Suprapubic skin (tissue), 4 donors: ENCODE measurements around the gene CRK. TPM values are rescaled to one million over a fixed set of nuclear protein-coding genes. Genes with fewer than 3 reads are reported as not detected.
A peak's percentile ranks its signal among the peaks of the same experiment; 100 is the strongest.

Source experiments
- DNase-seq, 2 donors: peaks; one replicate each; pipeline ENCODE4 v3.0.0-alpha.2; 2019; ENCODE audit warnings: low spot score in 2 of 2
- H3K27ac ChIP-seq: fragments of 200-600 bp; sonication (generic); one replicate; pipeline ENCODE4 v1.5.1; 2019
- H3K27me3 ChIP-seq: fragments of 200-600 bp; sonication (generic); one replicate; pipeline ENCODE4 v1.5.1; 2019
- H3K36me3 ChIP-seq: fragments of 200-600 bp; sonication (generic); one replicate; pipeline ENCODE4 v1.5.1; 2019
- H3K4me1 ChIP-seq: fragments of 200-600 bp; sonication (generic); one replicate; pipeline ENCODE4 v1.5.1; 2019
- H3K4me3 ChIP-seq: fragments of 200-600 bp; sonication (generic); one replicate; pipeline ENCODE4 v1.5.1; 2019; ENCODE audit warnings: mild to moderate bottlenecking
- H3K9me3 ChIP-seq: fragments of 200-600 bp; sonication (generic); one replicate; pipeline ENCODE4 v1.5.1; 2019
- EP300 ChIP-seq: sonication (generic); formaldehyde crosslinking; IDR thresholded peaks from one replicate; pipeline ENCODE4 v1.6.1; 2017; ENCODE audit warnings: antibody characterized with exemption
- POLR2A ChIP-seq, 2 donors: fragments of 450-650 bp; IDR thresholded peaks; one replicate each; pipeline ENCODE4 v1.6.1; 2017; ENCODE audit warnings: antibody characterized with exemption in 2 of 2, mild to moderate bottlenecking in 2 of 2, moderate library complexity in 2 of 2
- POLR2AphosphoS5 ChIP-seq, 3 donors: sonication (generic); formaldehyde crosslinking; IDR thresholded peaks; one replicate each; pipeline ENCODE4 v1.6.1; 2017; ENCODE audit warnings: antibody characterized with exemption in 3 of 3
- WGBS: methylation state at CpG from one replicate; pipeline ENCODE4 v1.1.5; 2018; 5-methylcytosine and 5-hydroxymethylcytosine counted together
- total RNA-seq, 4 donors: library from RNA; depleted of rRNA; stranded (reverse); fragments of >200 nt; gene quantifications; one replicate each; pipeline ENCODE4 v1.1.0, GENCODE V29; 2016
- TF ChIP-seq, protein P1 (sequence below), 2 donors: fragments of 200-600 bp in 1 of 2; fragments of 450-650 bp in 1 of 2; sonication (generic) in 1 of 2; IDR thresholded peaks; one replicate each; pipeline ENCODE4 v1.5.1; 2016 to 2019; ENCODE audit warnings: antibody characterized with exemption in 2 of 2, mild to moderate bottlenecking in 1 of 2, moderate library complexity in 1 of 2

Gene CRK
- total RNA-seq, 4 donors from 2014 or later: 38.9 to 53.7 (median 49.0) TPM

DNA sequence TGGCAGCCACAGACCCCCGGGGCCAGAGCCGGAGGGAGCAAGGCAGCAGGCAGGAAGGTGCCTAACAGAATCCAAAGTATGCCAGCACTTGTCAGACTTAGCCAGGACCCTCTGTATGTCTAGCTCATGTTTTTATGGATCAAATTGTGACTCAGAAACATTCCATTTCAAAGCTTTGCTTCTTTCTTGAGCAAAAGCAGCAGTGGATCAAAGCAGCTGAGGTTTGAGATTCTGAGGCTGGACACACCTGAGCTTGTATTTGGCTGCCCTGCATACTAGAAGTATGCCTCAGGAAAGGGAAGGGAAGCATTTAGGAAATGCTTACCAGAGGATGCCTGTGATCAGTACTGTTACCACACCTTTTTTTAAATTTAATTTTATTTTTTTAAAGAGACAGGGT is 42.2 kb upstream of the CRK start:
- no peak overlapping the region for H3K4me3 ChIP-seq
- DNase-seq: no peak
- no peaks in the 10 kb centered on the region for H3K9me3 ChIP-seq
- peaks cover 19% of the 10 kb centered on the region for H3K4me1 ChIP-seq
- peaks cover 26% of the 10 kb centered on the region for H3K36me3 ChIP-seq
- no peaks in the 10 kb centered on the region for H3K27me3 ChIP-seq
- TF ChIP-seq EP300 (no peak), POLR2AphosphoS5 (IDR thresholded peaks at IDR 0.05) (no peak), POLR2A (IDR thresholded peaks at IDR 0.05) (no peak)
- TF ChIP-seq, protein P1, sequence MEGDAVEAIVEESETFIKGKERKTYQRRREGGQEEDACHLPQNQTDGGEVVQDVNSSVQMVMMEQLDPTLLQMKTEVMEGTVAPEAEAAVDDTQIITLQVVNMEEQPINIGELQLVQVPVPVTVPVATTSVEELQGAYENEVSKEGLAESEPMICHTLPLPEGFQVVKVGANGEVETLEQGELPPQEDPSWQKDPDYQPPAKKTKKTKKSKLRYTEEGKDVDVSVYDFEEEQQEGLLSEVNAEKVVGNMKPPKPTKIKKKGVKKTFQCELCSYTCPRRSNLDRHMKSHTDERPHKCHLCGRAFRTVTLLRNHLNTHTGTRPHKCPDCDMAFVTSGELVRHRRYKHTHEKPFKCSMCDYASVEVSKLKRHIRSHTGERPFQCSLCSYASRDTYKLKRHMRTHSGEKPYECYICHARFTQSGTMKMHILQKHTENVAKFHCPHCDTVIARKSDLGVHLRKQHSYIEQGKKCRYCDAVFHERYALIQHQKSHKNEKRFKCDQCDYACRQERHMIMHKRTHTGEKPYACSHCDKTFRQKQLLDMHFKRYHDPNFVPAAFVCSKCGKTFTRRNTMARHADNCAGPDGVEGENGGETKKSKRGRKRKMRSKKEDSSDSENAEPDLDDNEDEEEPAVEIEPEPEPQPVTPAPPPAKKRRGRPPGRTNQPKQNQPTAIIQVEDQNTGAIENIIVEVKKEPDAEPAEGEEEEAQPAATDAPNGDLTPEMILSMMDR (IDR thresholded peaks at IDR 0.05): no peak
- H3K27ac ChIP-seq: no peak overlapping the region
- 71% methylated on average over 2 of the region's 2 CpGs for WGBS

- Histone ChIP-seq H3K27me3 (no peaks in the 10 kb centered on the region), H3K4me1 (peaks cover 23% of the 10 kb centered on the region), H3K27ac (no peak overlapping the region), H3K36me3 (peaks cover 26% of the 10 kb centered on the region), H3K4me3 (no peak overlapping the region), H3K9me3 (no peaks in the 10 kb centered on the region)
- no peak for DNase-seq
- TF ChIP-seq EP300: no peak
- TF ChIP-seq POLR2A (IDR thresholded peaks at IDR 0.05): no peak
- no peak for TF ChIP-seq POLR2AphosphoS5 (IDR thresholded peaks at IDR 0.05)
- TF ChIP-seq, protein P1 (IDR thresholded peaks at IDR 0.05): no peak
- 88% methylated on average over 8 of the region's 15 CpGs for WGBS
These were observed 41.8 kb upstream of the CRK start for GRCh38 chr17:1497831-1498230.

DNA sequence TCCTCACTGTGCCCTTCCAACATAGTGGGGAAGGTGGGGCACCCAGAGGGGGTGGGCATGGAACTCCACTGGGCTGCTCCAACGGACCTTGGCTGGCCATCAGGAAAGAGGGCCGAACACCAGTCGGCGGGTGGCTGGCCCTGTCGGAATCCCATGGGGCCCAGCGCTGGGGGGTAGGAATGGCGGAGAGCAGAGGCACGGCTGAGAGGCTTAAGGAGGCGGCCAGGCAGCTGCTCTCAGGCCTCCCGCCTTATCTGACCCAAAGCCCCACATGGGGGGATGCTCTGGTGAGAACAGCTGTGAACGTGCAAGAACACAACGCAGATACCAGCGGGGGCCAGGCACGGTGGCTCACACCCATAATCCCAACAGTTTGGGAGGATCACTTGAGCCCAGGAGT is 40.8 kb upstream of the CRK start:
- Histone ChIP-seq H3K4me3 (no peak overlapping the region), H3K27me3 (no peaks in the 10 kb centered on the region), H3K9me3 (no peaks in the 10 kb centered on the region), H3K36me3 (peaks cover 26% of the 10 kb centered on the region), H3K27ac (no peak overlapping the region), H3K4me1 (peaks cover 33% of the 10 kb centered on the region)
- DNase-seq: no peak
- 99% methylated on average over 12 of the region's 14 CpGs for WGBS
- no peak for TF ChIP-seq POLR2A (IDR thresholded peaks at IDR 0.05)
- TF ChIP-seq POLR2AphosphoS5 (IDR thresholded peaks at IDR 0.05): no peak
- TF ChIP-seq EP300: no peak
- TF ChIP-seq, protein P1 (IDR thresholded peaks at IDR 0.05): no peak

DNA sequence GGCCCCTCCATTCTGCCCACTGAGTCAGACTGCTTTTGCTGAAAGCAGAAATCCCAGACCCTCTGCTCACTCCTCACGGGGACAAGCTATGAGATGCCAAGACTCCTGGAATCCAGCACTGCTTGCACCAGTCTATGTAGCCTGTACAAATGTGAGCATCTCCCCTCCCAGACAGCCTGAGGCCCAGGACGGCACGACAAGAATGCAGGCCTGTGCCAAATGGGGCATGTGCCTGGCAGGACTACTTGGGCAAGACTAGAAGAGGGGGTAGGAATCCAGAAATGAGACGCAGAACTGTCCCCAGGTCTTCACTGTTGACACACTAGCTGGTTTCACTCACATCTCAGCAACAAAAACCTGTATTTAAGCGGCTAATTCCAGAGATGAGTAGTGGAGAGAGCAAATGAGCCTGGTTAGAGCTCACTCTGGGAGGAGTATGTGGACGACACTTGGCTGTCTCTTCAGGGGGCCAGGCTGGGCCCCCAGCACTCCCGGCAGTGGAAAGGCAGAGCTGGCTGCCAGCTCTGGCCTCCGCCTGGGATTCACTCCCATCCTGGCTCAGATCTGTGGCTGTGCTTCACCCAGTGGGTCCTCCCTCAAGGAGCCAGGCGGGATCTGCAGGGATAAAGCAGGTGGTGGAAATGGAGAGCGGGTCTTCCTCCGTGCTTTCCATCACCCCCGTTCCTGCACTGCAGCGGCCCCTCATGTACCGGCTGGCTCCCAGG is 39.4 kb upstream of the CRK start:
- Histone ChIP-seq H3K27ac (no peak overlapping the region), H3K4me3 (no peak overlapping the region), H3K4me1 (peaks cover 42% of the 10 kb centered on the region), H3K9me3 (no peaks in the 10 kb centered on the region), H3K27me3 (no peaks in the 10 kb centered on the region), H3K36me3 (peaks cover 26% of the 10 kb centered on the region)
- peak in 1 of 2 donors; percentile 68 for DNase-seq
- TF ChIP-seq POLR2AphosphoS5 (IDR thresholded peaks at IDR 0.05): no peak
- TF ChIP-seq, protein P1 (IDR thresholded peaks at IDR 0.05): no peak
- no peak for TF ChIP-seq EP300
- no peak for TF ChIP-seq POLR2A (IDR thresholded peaks at IDR 0.05)
- WGBS: 47% methylated on average over 10 of the region's 14 CpGs

- peak in 1 of 2 donors; percentile 59 for DNase-seq
- Histone ChIP-seq H3K27ac (no peak overlapping the region), H3K36me3 (peaks cover 26% of the 10 kb centered on the region), H3K4me1 (peaks cover 46% of the 10 kb centered on the region), H3K27me3 (no peaks in the 10 kb centered on the region), H3K4me3 (no peak overlapping the region), H3K9me3 (no peaks in the 10 kb centered on the region)
- 90% methylated on average over 3 of the region's 11 CpGs for WGBS
- TF ChIP-seq POLR2AphosphoS5 (IDR thresholded peaks at IDR 0.05): no peak
- TF ChIP-seq, protein P1 (IDR thresholded peaks at IDR 0.05): no peak
These were observed 38.8 kb upstream of the CRK start for GRCh38 chr17:1494736-1495253.
